Activated T-cell treated with anti-CD3 and anti-CD28 coated beads, Interleukin-2, amount 50 U/mL, for 72 hours (primary cell): ENCODE measurements around the gene ADAMTS6. TPM values are rescaled to one million over a fixed set of nuclear protein-coding genes. Genes with fewer than 3 reads are reported as not detected.
"Not testable (repeated sequence)": the region's sequence is repeated elsewhere in the genome, so short reads cannot be mapped to it uniquely, and the experiment has no call there.

ENCODE experiments used
- ATAC-seq, 2 donors: fragments of 150-1000 bp; cut with Tn5 transposase; replicated peaks in 1 of 2; 2 replicates each; pipeline ENCODE4 v1.10.0; 2021; ENCODE audit warnings: moderate library complexity in 2 of 2, mild to moderate bottlenecking in 1 of 2
- DNase-seq, 2 donors: peaks; one replicate each; pipeline ENCODE4 v3.0.0; 2021 to 2022; ENCODE audit warnings: mixed read lengths in 1 of 2
- H3K27ac Mint-ChIP-seq: one replicate; pipeline ENCODE4 v1.8.0; 2022; ENCODE audit warnings: mild to moderate bottlenecking, moderate library complexity, mixed read lengths
- H3K27me3 Mint-ChIP-seq: one replicate; pipeline ENCODE4 v1.8.0; 2022; ENCODE audit warnings: low read depth, mixed read lengths
- H3K36me3 Mint-ChIP-seq, 2 donors: one replicate each; pipeline ENCODE4 v1.8.0; 2022; ENCODE audit warnings: mixed read lengths in 2 of 2, mild to moderate bottlenecking in 1 of 2; ENCODE audit not compliant: insufficient read depth in 2 of 2
- H3K4me1 Mint-ChIP-seq: one replicate; pipeline ENCODE4 v1.8.0; 2022; ENCODE audit warnings: low read depth, mixed read lengths
- H3K4me3 Mint-ChIP-seq, 2 donors: one replicate each; pipeline ENCODE4 v1.8.0; 2022; ENCODE audit warnings: mild to moderate bottlenecking in 2 of 2, mixed read lengths in 2 of 2, moderate library complexity in 2 of 2
- H3K9me3 Mint-ChIP-seq, 2 donors: one replicate each; pipeline ENCODE4 v1.8.0; 2022; ENCODE audit warnings: mixed read lengths in 2 of 2
- total RNA-seq, 2 donors: library from RNA; stranded (reverse); gene quantifications; one replicate each; pipeline ENCODE4 v1.2.3, GENCODE V29; 2022

Gene ADAMTS6
- total RNA-seq, 2 donors from 2014 or later: 1.6 to 2.5 TPM

- Mint-ChIP-seq H3K36me3 (no peaks in the 10 kb centered on the region), H3K27me3 (peaks cover 14% of the 10 kb centered on the region), H3K4me1 (peaks cover 20% of the 10 kb centered on the region), H3K27ac (no peak overlapping the region), H3K4me3 (no peak overlapping the region), H3K9me3 (no peaks in the 10 kb centered on the region)
- ATAC-seq (no peak), DNase-seq (no peak)
These were observed 290.1 kb downstream of the ADAMTS6 start for GRCh38 chr5:65191554-65192135.

GRCh38 chr5:65190328-65191053 is 291.2 kb downstream of the ADAMTS6 start:
- ATAC-seq (peak; percentile 91 to 93), DNase-seq (peak; percentile 21 to 34)
- peaks cover 20% of the 10 kb centered on the region for H3K4me1 Mint-ChIP-seq
- H3K27ac Mint-ChIP-seq: peak overlapping the region; percentile 26
- no peaks in the 10 kb centered on the region for H3K9me3 Mint-ChIP-seq
- H3K27me3 Mint-ChIP-seq: peaks cover 14% of the 10 kb centered on the region
- peaks cover 0 to 2% of the 10 kb centered on the region in 2 donors for H3K36me3 Mint-ChIP-seq
- peak overlapping the region; percentile 3 to 8 for H3K4me3 Mint-ChIP-seq

- Mint-ChIP-seq H3K4me3 (no peak overlapping the region), H3K4me1 (peaks cover 20% of the 10 kb centered on the region), H3K27ac (no peak overlapping the region), H3K9me3 (no peaks in the 10 kb centered on the region), H3K36me3 (peaks cover 0 to 2% of the 10 kb centered on the region in 2 donors), H3K27me3 (peaks cover 14% of the 10 kb centered on the region)
- ATAC-seq (no peak), DNase-seq (no peak)
These were observed 295.0 kb downstream of the ADAMTS6 start for GRCh38 chr5:65186646-65187227.

- no peak for DNase-seq
These were observed 296.3 kb downstream of the ADAMTS6 start for GRCh38 chr5:65185468-65185867.

GRCh38 chr5:65184780-65185179 is 296.9 kb downstream of the ADAMTS6 start:
- Mint-ChIP-seq H3K36me3 (peaks cover 0 to 2% of the 10 kb centered on the region in 2 donors), H3K4me1 (peaks cover 5% of the 10 kb centered on the region), H3K27me3 (peaks cover 23% of the 10 kb centered on the region), H3K4me3 (no peak overlapping the region), H3K9me3 (no peaks in the 10 kb centered on the region), H3K27ac (no peak overlapping the region)
- no peak for ATAC-seq
- DNase-seq: no peak

More at GRCh38 chr5:65185468-65185867, 296.3 kb downstream of the ADAMTS6 start:
- no peak overlapping the region for H3K27ac Mint-ChIP-seq
- H3K27me3 Mint-ChIP-seq: peaks cover 16% of the 10 kb centered on the region
- H3K9me3 Mint-ChIP-seq: no peaks in the 10 kb centered on the region
- peaks cover 12% of the 10 kb centered on the region for H3K4me1 Mint-ChIP-seq
- peaks cover 0 to 2% of the 10 kb centered on the region in 2 donors for H3K36me3 Mint-ChIP-seq
- ATAC-seq: no peak
- H3K4me3 Mint-ChIP-seq: no peak overlapping the region

- Mint-ChIP-seq H3K4me1 (peaks cover 12% of the 10 kb centered on the region), H3K27me3 (peaks cover 38% of the 10 kb centered on the region)
- not testable (repeated sequence) for DNase-seq, H3K36me3 Mint-ChIP-seq, H3K27ac Mint-ChIP-seq, ATAC-seq, H3K9me3 Mint-ChIP-seq, H3K4me3 Mint-ChIP-seq
These were observed 307.5 kb downstream of the ADAMTS6 start for GRCh38 chr5:65174231-65174630.

- DNase-seq (no peak), ATAC-seq (no peak)
- Mint-ChIP-seq H3K4me1 (peaks cover 12% of the 10 kb centered on the region), H3K27ac (no peak overlapping the region), H3K36me3 (no peaks in the 10 kb centered on the region), H3K27me3 (peaks cover 36% of the 10 kb centered on the region), H3K4me3 (no peak overlapping the region), H3K9me3 (no peaks in the 10 kb centered on the region)
These were observed 308.6 kb downstream of the ADAMTS6 start for GRCh38 chr5:65173130-65173525.

GRCh38 chr5:65172486-65173129 is 309.1 kb downstream of the ADAMTS6 start:
- ATAC-seq (peak; percentile 100), DNase-seq (peak; percentile 78 to 83)
- Mint-ChIP-seq H3K9me3 (no peaks in the 10 kb centered on the region), H3K27ac (peak overlapping the region; percentile 42), H3K27me3 (peaks cover 31% of the 10 kb centered on the region), H3K36me3 (no peaks in the 10 kb centered on the region), H3K4me1 (peaks cover 12% of the 10 kb centered on the region), H3K4me3 (peak overlapping the region in 1 of 2 donors; percentile 2)

GRCh38 chr5:65171645-65172044 is 310.1 kb downstream of the ADAMTS6 start:
- Mint-ChIP-seq H3K36me3 (no peaks in the 10 kb centered on the region), H3K4me1 (peaks cover 12% of the 10 kb centered on the region), H3K4me3 (no peak overlapping the region), H3K9me3 (no peaks in the 10 kb centered on the region), H3K27ac (no peak overlapping the region), H3K27me3 (peaks cover 22% of the 10 kb centered on the region)
- ATAC-seq: no peak
- DNase-seq: no peak

GRCh38 chr5:65163698-65164097 is 318.0 kb downstream of the ADAMTS6 start:
- H3K27me3 Mint-ChIP-seq: peaks cover 7% of the 10 kb centered on the region
- no peak for ATAC-seq
- H3K27ac Mint-ChIP-seq: no peak overlapping the region
- no peak for DNase-seq
- no peaks in the 10 kb centered on the region for H3K4me1 Mint-ChIP-seq
- peaks cover 0 to 1% of the 10 kb centered on the region in 2 donors for H3K36me3 Mint-ChIP-seq
- H3K4me3 Mint-ChIP-seq: no peak overlapping the region
- no peaks in the 10 kb centered on the region for H3K9me3 Mint-ChIP-seq

- Mint-ChIP-seq H3K27ac (no peak overlapping the region), H3K4me3 (no peak overlapping the region), H3K4me1 (no peaks in the 10 kb centered on the region), H3K27me3 (peaks cover 7% of the 10 kb centered on the region), H3K9me3 (no peaks in the 10 kb centered on the region), H3K36me3 (peaks cover 0 to 1% of the 10 kb centered on the region in 2 donors)
- DNase-seq: no peak
- ATAC-seq: no peak
These were observed 320.1 kb downstream of the ADAMTS6 start for GRCh38 chr5:65161655-65162054.

GRCh38 chr5:65157906-65158603 is 323.7 kb downstream of the ADAMTS6 start:
- ATAC-seq (peak in 1 of 2 donors; percentile 69), DNase-seq (peak in 1 of 2 donors; percentile 7)
- Mint-ChIP-seq H3K27me3 (peaks cover 7% of the 10 kb centered on the region), H3K27ac (no peak overlapping the region), H3K4me3 (no peak overlapping the region), H3K9me3 (no peaks in the 10 kb centered on the region), H3K4me1 (no peaks in the 10 kb centered on the region), H3K36me3 (no peaks in the 10 kb centered on the region)
